Measurements from ENCODE around the gene PARD3B.

- TF ChIP-seq CTCF (IDR thresholded peaks at IDR 0.05) (no peak), POLR2A (IDR thresholded peaks at IDR 0.05) (no peak)
These were observed 1109.8 kb downstream of the PARD3B start for GRCh38 chr2:205654878-205655605.
